Measurements from ENCODE around the gene OSBPL10.
"Not testable (repeated sequence)": the region's sequence is repeated elsewhere in the genome, so short reads cannot be mapped to it uniquely, and the experiment has no call there.

OSBPL10 gene

GRCh38 chr3:31992995-31993394 is 11.9 kb upstream of the OSBPL10 start:
- ATAC-seq = not testable (repeated sequence)

- no peak for ATAC-seq
Measured at GRCh38 chr3:31988271-31988670, 7.2 kb upstream of the OSBPL10 start.

GRCh38 chr3:31985831-31986230 is 4.8 kb upstream of the OSBPL10 start:
- ATAC-seq = no peak

- no peak for ATAC-seq
Measured at GRCh38 chr3:31984321-31984720, 3.3 kb upstream of the OSBPL10 start.

GRCh38 chr3:31980530-31981205 is 394 bp downstream of the OSBPL10 start:
- ATAC-seq = peak; percentile 21 to 27

GRCh38 chr3:31979001-31979697 is 1.9 kb downstream of the OSBPL10 start:
- ATAC-seq = peak; percentile 61 to 68

GRCh38 chr3:31978553-31978952 is 2.5 kb downstream of the OSBPL10 start:
- ATAC-seq = no peak

GRCh38 chr3:31977736-31978135 is 3.3 kb downstream of the OSBPL10 start:
- ATAC-seq = no peak

GRCh38 chr3:31976302-31976701 is 4.8 kb downstream of the OSBPL10 start:
- ATAC-seq = no peak

- ATAC-seq = no peak
Measured at GRCh38 chr3:31974964-31975363, 6.1 kb downstream of the OSBPL10 start.

- ATAC-seq = no peak
Measured at GRCh38 chr3:31974471-31974870, 6.6 kb downstream of the OSBPL10 start.

- no peak for ATAC-seq
Measured at GRCh38 chr3:31973837-31974236, 7.2 kb downstream of the OSBPL10 start.

GRCh38 chr3:31973081-31973480 is 8.0 kb downstream of the OSBPL10 start:
- ATAC-seq = no peak

- no peak for ATAC-seq
Measured at GRCh38 chr3:31971607-31972006, 9.5 kb downstream of the OSBPL10 start.

- no peak for ATAC-seq
Measured at GRCh38 chr3:31968927-31969418, 12.1 kb downstream of the OSBPL10 start.

- ATAC-seq = no peak
Measured at GRCh38 chr3:31968369-31968926, 12.6 kb downstream of the OSBPL10 start.

- no peak for ATAC-seq
Measured at GRCh38 chr3:31967592-31967991, 13.5 kb downstream of the OSBPL10 start.

GRCh38 chr3:31966978-31967591 is 14.0 kb downstream of the OSBPL10 start:
- ATAC-seq = no peak

- ATAC-seq = no peak
Measured at GRCh38 chr3:31962801-31963205, 18.3 kb downstream of the OSBPL10 start.

GRCh38 chr3:31960793-31961431 is 20.1 kb downstream of the OSBPL10 start:
- ATAC-seq = no peak

GRCh38 chr3:31959951-31960792 is 20.9 kb downstream of the OSBPL10 start:
- no peak for ATAC-seq

- ATAC-seq = no peak
Measured at GRCh38 chr3:31959251-31959650, 21.8 kb downstream of the OSBPL10 start.
